ENCODE data around the gene ATG9A. TPM values are rescaled to one million over a fixed set of nuclear protein-coding genes. Genes with fewer than 3 reads are reported as not detected.
A peak's percentile ranks its signal among the peaks of the same experiment; 100 is the strongest.

Gene ATG9A
- total RNA-seq, 1 experiment from 2014 or later = 46.4 TPM

DNA sequence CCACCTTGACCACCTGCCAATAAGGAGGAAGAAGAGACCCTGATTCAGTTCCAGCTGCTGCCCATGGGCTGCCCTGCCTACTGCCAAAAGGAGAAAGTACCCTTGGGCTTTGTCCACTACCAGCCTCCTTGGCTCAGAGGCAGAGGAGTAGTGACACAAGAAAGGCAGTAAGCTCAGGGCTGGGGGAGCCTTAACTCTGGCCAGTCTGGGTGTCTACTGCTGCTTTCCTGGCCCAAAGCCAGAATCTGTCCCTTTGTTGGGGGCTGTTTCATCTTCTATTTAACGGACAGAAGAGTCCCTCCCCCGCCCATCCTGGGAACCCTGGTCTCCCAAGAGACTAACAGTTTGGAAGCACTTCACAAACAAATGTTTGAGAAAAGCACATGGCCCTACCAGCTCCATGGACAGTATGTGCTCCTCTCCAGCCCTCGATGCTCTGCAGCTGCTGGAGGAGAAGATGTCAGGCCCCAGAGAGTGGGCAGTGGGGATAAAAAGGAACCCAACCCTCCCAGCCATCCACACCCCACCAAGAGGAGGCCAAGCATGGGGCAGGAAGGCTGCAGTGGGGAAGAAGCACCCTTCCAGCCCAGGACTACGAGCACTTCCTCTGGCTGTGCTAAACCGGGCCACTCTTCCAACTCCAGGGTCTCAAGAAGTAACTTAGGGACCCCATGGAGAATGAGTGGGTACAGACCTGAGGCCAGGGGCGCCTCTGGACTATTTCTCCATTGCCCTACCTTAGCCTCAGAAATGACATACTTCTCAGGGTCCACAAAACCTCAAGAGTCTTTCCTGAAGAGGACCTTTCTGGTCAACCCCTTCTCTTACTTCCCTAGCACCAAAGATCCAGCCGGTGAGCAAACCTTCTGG is 1.2 kb downstream of the ATG9A start:
- H3K9ac ChIP-seq (ENCODE audit: extremely low read depth, insufficient read length, low read length) = peak overlapping the region; percentile 74
- no peak overlapping the region for H3K23ac ChIP-seq (ENCODE audit: insufficient read length, low read depth, low read length)
- no peak overlapping the region for H4K8ac ChIP-seq (replicated peaks; ENCODE audit: insufficient read length, low read depth, low read length)
- H3K27me3 Mint-ChIP-seq (ENCODE audit: low read depth) = no peaks in the 10 kb centered on the region
- no peaks in the 10 kb centered on the region for H4K20me1 ChIP-seq (ENCODE audit: control insufficient read depth, insufficient read depth, insufficient read length)
- TF ChIP-seq CTCF (conservative IDR thresholded peaks at IDR 0.05) = no peak
- WGBS (ENCODE audit: extremely low coverage, insufficient read length, low lambda C conversion rate) = no CpG with 5 or more reads among the region's 7 CpGs
- H3K23me2 ChIP-seq (ENCODE audit: insufficient read length, low read depth, low read length, poor library complexity, severe bottlenecking) = no peaks in the 10 kb centered on the region
- H3K36me3 Mint-ChIP-seq (ENCODE audit: insufficient read depth in 1 of 3, low read depth in 3 of 3) = peaks cover 23 to 54% (median 48%) of the 10 kb centered on the region in 3 experiments
- no peak overlapping the region for H2BK12ac ChIP-seq (ENCODE audit: insufficient read length, low read depth, low read length)
- H2BK15ac ChIP-seq (ENCODE audit: low read depth, low read length) = no peak overlapping the region
- H3K27me3 ChIP-seq (ENCODE audit: insufficient read depth, low read length) = no peaks in the 10 kb centered on the region
- H2BK120ac ChIP-seq (ENCODE audit: low read depth, low read length, poor library complexity, severe bottlenecking) = no peak overlapping the region
- peak overlapping the region; percentile 81 to 99 for H3K4me3 Mint-ChIP-seq
- no peaks in the 10 kb centered on the region for H3K4me1 ChIP-seq (ENCODE audit: insufficient read depth, low read length)
- no peak overlapping the region for H2AK5ac ChIP-seq (ENCODE audit: insufficient read length, low read length)
- H3K4ac ChIP-seq (ENCODE audit: low read depth, low read length) = no peak overlapping the region
- no peaks in the 10 kb centered on the region; a peak in 1 of 5 replicates for H3K9me3 Mint-ChIP-seq
- peak overlapping the region; percentile 65 for H3K4me2 ChIP-seq (ENCODE audit: insufficient read depth, insufficient read length, low read length)
- DNase-seq = no peak
- no peak overlapping the region for H4K5ac ChIP-seq (ENCODE audit: insufficient read length, low read depth, low read length)
- H3K14ac ChIP-seq (ENCODE audit: insufficient read depth, low read length) = no peak overlapping the region; the same call in 1 of the 2 replicates
- peak overlapping the region in 1 of 3 experiments; percentile 40; a peak in 1 of 7 replicates for H3K27ac Mint-ChIP-seq
- no peak overlapping the region for H3K56ac ChIP-seq (ENCODE audit: insufficient read length, low read depth, low read length)
- peaks cover 11% of the 10 kb centered on the region in 2 experiments for H3K4me1 Mint-ChIP-seq
- no peak overlapping the region for H3K27ac ChIP-seq (ENCODE audit: insufficient read length, low read depth, low read length)
- H2AFZ ChIP-seq (ENCODE audit: low read length) = no peak overlapping the region
- no peak overlapping the region for H3T11ph ChIP-seq (ENCODE audit: low read length)
- H4K91ac ChIP-seq (ENCODE audit: insufficient read length, low read depth, low read length) = no peak overlapping the region
- no peak overlapping the region for H2BK20ac ChIP-seq (ENCODE audit: low read depth, low read length, poor library complexity, severe bottlenecking)
- no peaks in the 10 kb centered on the region for H3K9me3 ChIP-seq (ENCODE audit: control insufficient read depth, low read depth, low read length)
- no peaks in the 10 kb centered on the region for H3K79me1 ChIP-seq (ENCODE audit: insufficient read depth, low read depth, low read length, poor library complexity, severe bottlenecking)
- H2BK5ac ChIP-seq (ENCODE audit: insufficient read length, low read length) = no peak overlapping the region
- H3K79me2 ChIP-seq (ENCODE audit: insufficient read depth, low read length) = 0 out of 2 replicates have a peak, but pooled peaks cover 2% of the 10 kb centered on the region
- H3K18ac ChIP-seq (ENCODE audit: insufficient read length, low read depth, low read length) = no peak overlapping the region

All from H9 (cell line).